Fibroblast of the conjunctiva (primary cell): ENCODE results near the gene ZMIZ2.
"Not testable (repeated sequence)": the region's sequence is repeated elsewhere in the genome, so short reads cannot be mapped to it uniquely, and the experiment has no call there.

Source experiments
- DNase-seq: peaks from one replicate; pipeline ENCODE4 v3.0.0-alpha.2; 2010; ENCODE audit warnings: low read depth

The ZMIZ2 gene

DNA sequence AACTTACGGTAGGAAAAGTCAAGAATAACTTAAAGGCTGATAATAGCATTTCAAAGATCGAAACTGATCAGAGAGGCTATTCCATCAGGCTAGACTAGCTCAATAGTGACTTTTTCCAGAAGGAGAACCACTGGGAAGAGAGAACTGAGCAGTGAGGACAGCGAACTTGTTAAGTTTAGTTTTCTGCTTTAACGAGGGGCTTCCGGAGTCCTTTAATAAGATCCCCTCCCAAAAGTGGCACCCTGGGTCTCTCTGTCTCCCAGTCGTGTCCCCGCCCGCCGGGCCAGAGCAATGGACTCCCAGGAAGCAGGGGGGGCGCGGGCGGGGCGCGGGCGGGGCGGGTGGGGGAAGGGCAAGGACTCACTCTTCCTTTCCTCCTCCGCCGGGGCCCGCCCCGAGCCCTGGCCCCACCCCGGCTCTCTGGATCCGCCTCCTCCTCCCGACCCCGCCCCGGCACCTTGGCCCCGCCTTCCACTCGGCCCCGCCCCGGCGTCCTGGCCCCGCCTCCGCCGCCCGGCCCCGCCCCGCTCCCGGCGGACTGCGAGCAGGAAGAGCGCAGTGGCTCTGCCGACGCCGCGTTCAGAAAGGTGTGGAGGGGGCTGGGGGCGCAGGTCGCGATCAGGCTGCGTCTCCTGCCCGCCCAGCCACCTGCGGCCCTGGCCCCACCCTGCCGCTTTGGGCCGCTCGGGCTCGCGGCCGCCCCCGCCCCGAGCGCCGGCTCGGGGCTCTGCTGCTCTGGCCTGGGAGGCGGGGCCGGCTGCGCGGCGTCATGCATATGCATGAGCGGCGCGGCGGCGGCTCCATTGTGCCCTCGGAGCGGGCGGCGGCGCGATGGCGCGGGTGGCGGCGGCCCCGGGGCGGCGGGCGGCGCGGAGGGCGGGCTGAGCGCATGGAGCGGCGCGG, at the start of gene ZMIZ2:
TSS of gene ZMIZ2 (plus strand) at position 803 of the 903 bp plus-strand sequence. CDS start 7,403 bp downstream, outside the sequence.
- DNase-seq: peak; percentile 73

DNA sequence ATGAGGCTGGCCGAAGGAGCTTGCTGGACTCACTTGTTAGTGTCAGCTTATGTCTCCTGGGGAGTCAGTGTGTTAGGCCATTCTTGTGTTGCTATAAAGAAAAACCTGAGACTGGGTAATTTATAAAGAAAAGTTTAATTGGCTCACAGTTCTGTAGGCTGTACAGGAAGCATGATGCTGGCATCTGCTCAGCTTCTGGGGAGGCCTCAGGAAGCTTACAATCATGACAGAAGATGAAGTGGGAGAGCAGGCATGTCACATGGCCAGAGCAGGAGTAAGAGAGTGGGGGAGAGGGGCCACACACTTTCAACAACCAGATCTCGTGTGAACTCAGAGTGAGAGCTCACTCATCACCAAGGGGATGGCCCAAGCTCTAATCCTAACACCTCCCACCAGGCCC, 49.0 kb upstream of the ZMIZ2 start:
- DNase-seq: not testable (repeated sequence)

- no peak for DNase-seq
Measured at GRCh38 chr7:44700322-44700721, 48.3 kb upstream of the ZMIZ2 start.

DNA sequence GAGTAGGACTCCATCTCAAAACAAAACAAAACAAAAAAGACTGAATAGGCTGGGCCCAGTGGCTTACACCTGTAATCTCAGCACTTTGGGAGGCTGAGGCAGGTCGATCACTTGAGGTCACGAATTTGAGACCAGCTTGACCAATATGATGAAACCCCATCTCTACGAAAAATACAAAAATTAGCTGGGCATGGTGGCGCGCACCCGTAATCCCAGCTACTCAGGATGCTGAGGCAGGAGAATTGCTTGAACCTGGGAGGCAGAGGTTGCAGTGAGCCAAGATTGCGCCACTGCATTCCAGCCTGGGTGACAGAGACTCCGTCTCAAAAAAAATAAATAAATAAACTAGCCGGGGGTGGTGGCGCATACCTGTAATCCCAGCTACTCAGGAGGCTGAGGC, 45.3 kb upstream of the ZMIZ2 start:
- DNase-seq: not testable (repeated sequence)

DNA sequence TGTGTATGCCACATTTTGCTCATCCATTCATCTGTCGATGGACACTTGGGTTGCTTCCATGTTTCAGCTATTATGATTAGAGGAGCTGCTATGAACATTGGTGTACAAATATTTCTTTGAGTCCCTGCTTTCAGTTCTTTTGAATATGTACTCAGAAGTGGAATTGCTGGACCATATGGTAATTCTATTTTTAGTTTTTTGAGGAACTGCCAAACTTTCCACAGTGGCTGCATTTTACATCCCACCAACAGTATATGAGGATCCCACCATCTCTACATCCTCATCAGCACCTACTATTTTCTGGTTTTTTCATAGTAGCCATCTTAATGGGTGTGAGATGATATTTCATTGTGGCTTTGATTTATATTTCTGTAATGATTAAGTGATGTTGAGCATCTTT, 44.7 kb upstream of the ZMIZ2 start:
- DNase-seq: no peak

DNA sequence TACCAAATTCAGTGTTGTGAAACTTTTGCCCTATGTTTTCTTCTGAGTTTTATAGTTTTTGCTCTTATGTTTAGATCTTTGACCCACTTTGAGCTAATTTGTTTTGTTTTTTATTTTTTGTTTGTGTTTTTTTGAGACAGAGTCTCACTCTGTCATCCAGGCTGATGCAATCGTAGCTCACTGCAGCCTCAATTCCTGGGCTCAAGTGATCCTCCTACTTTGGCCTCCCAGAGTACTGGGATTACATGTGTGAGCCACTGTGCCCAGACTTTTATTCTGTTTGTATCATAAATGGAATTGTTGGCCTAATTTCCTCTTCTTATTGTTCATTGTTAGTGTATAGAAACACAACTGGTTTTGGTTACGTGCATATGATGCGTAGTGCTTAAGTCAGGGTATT, 43.2 kb upstream of the ZMIZ2 start:
- no peak for DNase-seq

DNA sequence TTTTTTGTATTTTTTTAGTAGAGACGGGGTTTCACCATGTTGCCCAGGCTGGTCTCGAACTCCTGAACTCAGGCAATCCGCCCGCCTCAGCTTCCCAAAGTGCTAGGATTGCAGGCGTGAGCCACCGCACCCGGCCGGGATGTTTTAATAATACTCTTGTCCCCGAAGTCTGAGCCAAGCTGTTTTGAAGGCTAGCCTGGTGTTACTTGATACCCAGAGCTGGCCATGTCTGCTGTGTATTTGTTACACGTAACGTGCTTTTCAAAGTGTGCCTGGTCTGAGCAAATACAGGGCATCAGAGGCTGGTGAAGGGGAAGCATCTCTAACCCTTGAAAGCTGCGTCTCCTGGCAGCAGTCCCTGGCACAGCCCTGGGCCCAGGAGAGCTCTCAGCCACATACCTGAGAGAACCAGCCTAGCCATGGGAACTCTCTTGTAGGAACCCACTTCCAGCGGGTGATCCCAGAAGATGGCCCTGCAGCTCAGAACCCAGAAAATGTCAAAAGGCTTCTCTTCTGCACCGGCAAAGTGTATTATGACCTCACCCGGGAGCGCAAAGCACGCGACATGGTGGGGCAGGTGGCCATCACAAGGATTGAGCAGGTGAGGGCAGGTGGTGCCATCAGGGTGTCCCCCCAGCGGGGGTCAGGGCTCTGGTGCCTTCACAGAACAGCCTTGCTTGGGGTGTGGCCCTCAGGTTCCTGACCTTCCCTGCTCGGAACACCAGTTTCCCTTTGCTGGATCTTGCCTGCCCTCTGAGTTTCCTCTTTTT, 41.7 kb upstream of the ZMIZ2 start:
- DNase-seq: no peak

GRCh38 chr7:44707558-44708230, 41.0 kb upstream of the ZMIZ2 start:
- DNase-seq: no peak

DNA sequence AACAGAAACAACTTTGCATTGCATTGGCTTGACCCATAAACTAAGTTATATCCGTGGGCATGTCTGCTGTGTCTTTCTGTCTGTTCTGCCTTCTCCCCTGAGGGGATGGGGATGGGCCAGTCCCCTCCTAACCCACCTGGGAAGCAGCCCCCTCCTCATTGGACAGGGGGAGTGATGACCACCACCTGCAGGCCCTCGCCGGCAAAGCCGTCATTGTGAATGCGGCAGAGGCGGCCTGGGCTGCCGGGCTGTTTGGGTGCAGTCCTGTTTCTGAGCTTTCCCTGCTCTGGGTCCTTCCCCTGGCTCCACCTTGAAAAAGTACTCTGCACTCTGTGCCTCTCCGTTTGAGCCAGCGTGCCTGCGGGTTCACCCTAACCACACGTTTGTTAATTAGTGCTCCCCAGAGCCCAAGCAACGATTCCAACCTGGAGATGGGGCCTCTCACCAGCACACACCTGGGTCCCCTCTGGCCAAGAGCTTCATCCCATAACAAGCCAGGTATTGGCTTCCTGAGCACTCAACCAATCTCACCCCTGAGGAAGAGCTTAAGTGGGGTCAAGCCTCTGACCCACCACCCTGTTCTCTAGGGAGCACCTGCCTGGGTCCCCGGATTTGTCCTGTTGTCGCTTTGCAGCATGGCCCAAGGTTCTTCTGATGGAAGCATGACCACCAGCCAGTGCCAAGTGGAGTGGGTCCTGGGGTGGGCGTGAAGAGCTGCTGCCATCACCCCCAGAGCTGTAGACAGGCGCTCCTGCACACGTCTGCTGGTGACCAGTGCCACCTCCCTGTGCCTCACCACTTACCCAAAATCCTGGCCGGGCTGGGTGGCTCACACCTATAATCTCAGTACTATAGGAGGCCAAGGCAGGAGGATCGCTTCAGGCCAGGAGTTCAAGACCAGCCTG, 39.4 kb upstream of the ZMIZ2 start:
- DNase-seq: no peak

DNA sequence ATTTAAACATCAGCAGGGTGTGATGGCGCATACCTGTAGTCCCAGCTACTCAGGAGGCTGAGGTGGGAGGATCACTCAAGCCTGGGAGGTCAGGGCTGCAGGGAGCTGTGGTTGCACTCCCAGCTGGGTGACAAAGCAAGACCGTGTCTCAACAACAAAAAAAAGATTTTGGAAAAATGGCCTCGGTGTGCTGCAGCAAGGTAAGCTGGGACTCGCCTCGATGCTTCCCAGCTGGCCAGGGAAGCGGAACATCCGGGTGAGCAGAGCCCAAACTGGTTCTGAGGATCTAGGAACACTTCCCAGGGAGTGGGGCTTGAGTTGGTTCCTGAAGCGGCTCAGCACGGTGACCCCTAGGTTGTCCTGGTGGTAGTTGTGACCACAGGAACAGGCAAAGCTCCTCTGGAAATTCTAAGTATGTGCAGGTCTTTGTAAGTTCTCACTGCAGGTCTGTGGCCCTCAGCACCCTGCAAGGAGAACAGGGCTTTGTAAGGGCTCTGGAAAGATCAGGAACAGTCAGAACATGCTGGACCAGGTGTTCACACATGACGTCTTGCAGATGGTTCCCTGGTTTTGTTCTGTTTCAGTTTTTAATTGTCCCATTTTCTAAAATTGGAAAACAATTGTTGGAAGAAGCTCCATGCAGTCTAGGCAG, 38.6 kb upstream of the ZMIZ2 start:
- DNase-seq: no peak

DNA sequence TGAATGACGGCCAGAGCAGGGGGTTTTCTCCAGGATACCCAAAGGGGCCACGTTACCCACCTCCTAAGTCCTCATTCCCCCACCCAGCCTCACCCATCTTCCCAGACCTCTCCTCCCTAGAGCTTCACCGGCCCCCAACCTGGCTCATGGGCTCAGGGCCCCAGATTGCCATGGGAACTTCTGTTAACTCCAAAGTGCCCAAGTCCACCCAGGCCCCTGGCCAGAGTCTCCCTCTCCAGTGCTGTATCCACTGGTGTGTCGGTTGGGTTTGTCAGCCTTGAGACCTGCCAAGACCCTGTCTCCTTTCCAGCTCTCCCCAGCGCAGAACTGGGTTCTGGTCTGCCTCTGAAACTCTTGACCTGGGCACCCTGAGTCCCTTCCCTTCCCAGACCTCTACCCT, 37.1 kb upstream of the ZMIZ2 start:
- DNase-seq: no peak

DNA sequence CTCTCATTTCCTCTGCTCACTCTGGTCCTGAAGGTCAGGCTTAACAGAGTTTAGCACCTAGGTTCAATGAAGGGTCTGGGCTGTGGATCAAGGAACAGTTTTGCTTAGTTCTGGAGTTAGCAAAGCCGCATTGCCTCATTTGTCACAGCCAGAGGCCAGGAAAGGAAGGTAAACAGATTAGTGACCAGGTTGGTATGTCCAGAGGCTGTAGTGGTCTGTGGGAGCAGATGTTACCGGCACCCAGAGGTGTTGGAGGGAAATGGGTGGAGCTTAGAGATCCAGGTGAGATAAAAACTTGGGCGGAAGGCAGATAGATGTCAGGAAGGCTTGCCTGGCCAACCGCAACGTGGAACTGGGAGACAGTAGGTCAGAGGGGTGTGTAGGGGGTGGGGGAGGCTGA, 36.6 kb upstream of the ZMIZ2 start:
- no peak for DNase-seq

GRCh38 chr7:44713141-44713540, 35.5 kb upstream of the ZMIZ2 start:
- DNase-seq: no peak

- DNase-seq: no peak
Measured at GRCh38 chr7:44713680-44714335, 34.8 kb upstream of the ZMIZ2 start.

DNA sequence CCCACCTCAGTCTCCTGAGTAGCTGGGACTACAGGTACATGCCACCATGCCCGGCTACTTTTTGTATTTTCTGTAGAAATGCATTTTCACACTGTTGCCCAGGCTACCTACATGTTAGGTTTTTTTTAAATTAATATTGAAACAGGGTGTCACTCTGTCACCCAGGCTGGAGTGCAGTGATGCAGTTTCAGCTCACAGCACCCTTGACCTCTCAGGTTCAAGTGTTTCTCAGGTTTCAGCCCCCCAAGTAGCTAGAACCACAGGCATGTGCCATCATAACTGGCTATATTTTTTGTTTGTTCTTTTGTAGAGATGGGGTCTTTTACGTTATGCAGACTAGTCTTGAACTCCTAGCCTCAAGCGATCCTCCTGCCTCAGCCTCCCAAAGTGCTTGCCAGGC, 32.4 kb upstream of the ZMIZ2 start:
- DNase-seq: no peak

GRCh38 chr7:44720301-44720700, 28.3 kb upstream of the ZMIZ2 start:
- DNase-seq: no peak

- no peak for DNase-seq
Measured at GRCh38 chr7:44724276-44724675, 24.4 kb upstream of the ZMIZ2 start.

DNA sequence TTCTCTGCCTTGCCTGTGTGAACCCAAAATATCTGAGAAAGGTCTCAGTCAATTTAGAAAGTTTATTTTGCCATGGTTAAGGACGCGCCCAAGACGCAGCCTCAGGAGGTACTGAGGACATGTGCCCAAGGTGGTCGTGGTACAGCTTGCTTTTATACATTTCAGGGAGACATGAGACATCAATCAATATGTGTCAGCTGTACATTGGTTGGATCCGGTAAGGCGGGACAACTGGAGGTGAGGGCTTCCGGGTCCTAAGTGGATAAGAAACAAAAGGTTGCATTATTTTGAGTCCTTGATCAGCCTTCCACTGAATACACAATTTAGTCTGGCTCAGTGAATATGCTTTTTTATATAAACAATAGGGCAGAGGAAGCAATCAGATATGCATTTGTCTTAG, 22.4 kb upstream of the ZMIZ2 start:
- DNase-seq: not testable (repeated sequence)

- no peak for DNase-seq
Measured at GRCh38 chr7:44727158-44727936, 21.3 kb upstream of the ZMIZ2 start.

DNA sequence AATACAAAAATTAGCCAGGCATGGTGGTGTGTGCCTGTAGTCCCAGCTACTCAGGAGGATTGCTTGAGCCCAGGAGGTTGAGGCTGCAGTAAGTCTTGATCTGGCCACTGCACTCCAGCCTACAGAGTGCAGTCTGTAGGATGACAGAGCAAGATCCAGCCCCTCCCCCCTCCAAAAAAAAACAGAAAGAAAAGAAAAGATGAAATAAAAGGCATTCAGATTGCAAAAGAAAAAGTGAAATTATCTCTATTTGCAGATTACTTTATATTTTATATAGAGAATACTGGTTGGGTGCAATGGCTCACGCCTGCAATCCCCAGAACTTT, 20.7 kb upstream of the ZMIZ2 start:
- no peak for DNase-seq
